ENCODE results near the gene EIF2B1.

EIF2B1 gene

GRCh38 chr12:123655420-123655819 is 21.9 kb upstream of the EIF2B1 start:
- Histone ChIP-seq H3K36me3 (ENCODE audit: control insufficient read depth, insufficient read depth, low read length) (peaks cover 10% of the 10 kb centered on the region), H3K9ac (ENCODE audit: low read length) (no peak overlapping the region), H3K4me3 (ENCODE audit: low read length) (no peak overlapping the region), H3K27me3 (ENCODE audit: control insufficient read depth, insufficient read depth, low read length) (no peaks in the 10 kb centered on the region), H3K4me1 (ENCODE audit: control insufficient read depth, insufficient read depth, low read length) (no peaks in the 10 kb centered on the region), H3K27ac (ENCODE audit: low read depth, low read length) (no peak overlapping the region)

GRCh38 chr12:123654129-123654701 is 20.7 kb upstream of the EIF2B1 start:
- Histone ChIP-seq H3K27ac (ENCODE audit: low read depth, low read length) (no peak overlapping the region), H3K36me3 (ENCODE audit: control insufficient read depth, insufficient read depth, low read length) (peaks cover 10% of the 10 kb centered on the region), H3K4me3 (ENCODE audit: low read length) (no peak overlapping the region), H3K9ac (ENCODE audit: low read length) (no peak overlapping the region), H3K4me1 (ENCODE audit: control insufficient read depth, insufficient read depth, low read length) (no peaks in the 10 kb centered on the region), H3K27me3 (ENCODE audit: control insufficient read depth, insufficient read depth, low read length) (no peaks in the 10 kb centered on the region)

- Histone ChIP-seq H3K4me1 (ENCODE audit: control insufficient read depth, insufficient read depth, low read length) (no peaks in the 10 kb centered on the region), H3K4me3 (ENCODE audit: low read length) (no peak overlapping the region), H3K36me3 (ENCODE audit: control insufficient read depth, insufficient read depth, low read length) (peaks cover 2% of the 10 kb centered on the region), H3K27me3 (ENCODE audit: control insufficient read depth, insufficient read depth, low read length) (no peaks in the 10 kb centered on the region), H3K27ac (ENCODE audit: low read depth, low read length) (no peak overlapping the region), H3K9ac (ENCODE audit: low read length) (no peak overlapping the region)
These were observed 14.9 kb upstream of the EIF2B1 start for GRCh38 chr12:123648401-123648800.

- H3K27ac ChIP-seq (ENCODE audit: low read depth, low read length) = no peak overlapping the region
- no peak overlapping the region for H3K4me3 ChIP-seq (ENCODE audit: low read length)
- no peak overlapping the region for H3K9ac ChIP-seq (ENCODE audit: low read length)
- peaks cover 2% of the 10 kb centered on the region for H3K36me3 ChIP-seq (ENCODE audit: control insufficient read depth, insufficient read depth, low read length)
- H3K4me1 ChIP-seq (ENCODE audit: control insufficient read depth, insufficient read depth, low read length) = no peaks in the 10 kb centered on the region
- H3K27me3 ChIP-seq (ENCODE audit: control insufficient read depth, insufficient read depth, low read length) = no peaks in the 10 kb centered on the region
These were observed 12.4 kb upstream of the EIF2B1 start for GRCh38 chr12:123645878-123646277.

- Histone ChIP-seq H3K36me3 (ENCODE audit: control insufficient read depth, insufficient read depth, low read length) (peaks cover 2% of the 10 kb centered on the region), H3K4me3 (ENCODE audit: low read length) (no peak overlapping the region), H3K27ac (ENCODE audit: low read depth, low read length) (no peak overlapping the region), H3K27me3 (ENCODE audit: control insufficient read depth, insufficient read depth, low read length) (no peaks in the 10 kb centered on the region), H3K4me1 (ENCODE audit: control insufficient read depth, insufficient read depth, low read length) (no peaks in the 10 kb centered on the region), H3K9ac (ENCODE audit: low read length) (no peak overlapping the region)
These were observed 11.9 kb upstream of the EIF2B1 start for GRCh38 chr12:123645380-123645779.

- H3K36me3 ChIP-seq (ENCODE audit: control insufficient read depth, insufficient read depth, low read length) = peaks cover 4% of the 10 kb centered on the region
- no peak overlapping the region for H3K4me3 ChIP-seq (ENCODE audit: low read length)
- no peak overlapping the region for H3K27ac ChIP-seq (ENCODE audit: low read depth, low read length)
- H3K4me1 ChIP-seq (ENCODE audit: control insufficient read depth, insufficient read depth, low read length) = no peaks in the 10 kb centered on the region
- H3K9ac ChIP-seq (ENCODE audit: low read length) = no peak overlapping the region
- H3K27me3 ChIP-seq (ENCODE audit: control insufficient read depth, insufficient read depth, low read length) = no peaks in the 10 kb centered on the region
These were observed 10.4 kb upstream of the EIF2B1 start for GRCh38 chr12:123643911-123644310.

- peaks cover 14% of the 10 kb centered on the region for H3K36me3 ChIP-seq (ENCODE audit: control insufficient read depth, insufficient read depth, low read length)
- H3K27ac ChIP-seq (ENCODE audit: low read depth, low read length) = peak overlapping the region; percentile 91
- H3K4me1 ChIP-seq (ENCODE audit: control insufficient read depth, insufficient read depth, low read length) = peaks cover 11% of the 10 kb centered on the region
- no peaks in the 10 kb centered on the region for H3K27me3 ChIP-seq (ENCODE audit: control insufficient read depth, insufficient read depth, low read length)
- peak overlapping the region; percentile 90 for H3K9ac ChIP-seq (ENCODE audit: low read length)
- H3K4me3 ChIP-seq (ENCODE audit: low read length) = peak overlapping the region; percentile 97
These were observed 666 bp upstream of the EIF2B1 start for GRCh38 chr12:123634142-123634561.

GRCh38 chr12:123621619-123622530 is 11.6 kb downstream of the EIF2B1 start:
- Histone ChIP-seq H3K4me1 (ENCODE audit: control insufficient read depth, insufficient read depth, low read length) (no peaks in the 10 kb centered on the region), H3K27ac (ENCODE audit: low read depth, low read length) (no peak overlapping the region), H3K9ac (ENCODE audit: low read length) (no peak overlapping the region), H3K27me3 (ENCODE audit: control insufficient read depth, insufficient read depth, low read length) (no peaks in the 10 kb centered on the region), H3K4me3 (ENCODE audit: low read length) (no peak overlapping the region), H3K36me3 (ENCODE audit: control insufficient read depth, insufficient read depth, low read length) (peaks cover 45% of the 10 kb centered on the region)

GRCh38 chr12:123621101-123621500 is 12.4 kb downstream of the EIF2B1 start:
- Histone ChIP-seq H3K4me3 (ENCODE audit: low read length) (no peak overlapping the region), H3K36me3 (ENCODE audit: control insufficient read depth, insufficient read depth, low read length) (peaks cover 45% of the 10 kb centered on the region), H3K27ac (ENCODE audit: low read depth, low read length) (no peak overlapping the region), H3K4me1 (ENCODE audit: control insufficient read depth, insufficient read depth, low read length) (no peaks in the 10 kb centered on the region), H3K9ac (ENCODE audit: low read length) (no peak overlapping the region), H3K27me3 (ENCODE audit: control insufficient read depth, insufficient read depth, low read length) (no peaks in the 10 kb centered on the region)

GRCh38 chr12:123617580-123617979 is 15.9 kb downstream of the EIF2B1 start:
- Histone ChIP-seq H3K9ac (ENCODE audit: low read length) (no peak overlapping the region), H3K36me3 (ENCODE audit: control insufficient read depth, insufficient read depth, low read length) (peaks cover 42% of the 10 kb centered on the region), H3K4me3 (ENCODE audit: low read length) (no peak overlapping the region), H3K4me1 (ENCODE audit: control insufficient read depth, insufficient read depth, low read length) (no peaks in the 10 kb centered on the region), H3K27ac (ENCODE audit: low read depth, low read length) (no peak overlapping the region), H3K27me3 (ENCODE audit: control insufficient read depth, insufficient read depth, low read length) (no peaks in the 10 kb centered on the region)

- Histone ChIP-seq H3K27me3 (ENCODE audit: control insufficient read depth, insufficient read depth, low read length) (no peaks in the 10 kb centered on the region), H3K4me3 (ENCODE audit: low read length) (no peak overlapping the region), H3K27ac (ENCODE audit: low read depth, low read length) (no peak overlapping the region), H3K36me3 (ENCODE audit: control insufficient read depth, insufficient read depth, low read length) (peaks cover 39% of the 10 kb centered on the region), H3K4me1 (ENCODE audit: control insufficient read depth, insufficient read depth, low read length) (no peaks in the 10 kb centered on the region), H3K9ac (ENCODE audit: low read length) (no peak overlapping the region)
These were observed 16.3 kb downstream of the EIF2B1 start for GRCh38 chr12:123617144-123617543.

GRCh38 chr12:123614531-123614930 is 19.0 kb downstream of the EIF2B1 start:
- H3K4me3 ChIP-seq (ENCODE audit: low read length) = no peak overlapping the region
- H3K36me3 ChIP-seq (ENCODE audit: control insufficient read depth, insufficient read depth, low read length) = peaks cover 40% of the 10 kb centered on the region
- no peaks in the 10 kb centered on the region for H3K4me1 ChIP-seq (ENCODE audit: control insufficient read depth, insufficient read depth, low read length)
- H3K9ac ChIP-seq (ENCODE audit: low read length) = no peak overlapping the region
- no peaks in the 10 kb centered on the region for H3K27me3 ChIP-seq (ENCODE audit: control insufficient read depth, insufficient read depth, low read length)
- no peak overlapping the region for H3K27ac ChIP-seq (ENCODE audit: low read depth, low read length)

GRCh38 chr12:123614110-123614509 is 19.4 kb downstream of the EIF2B1 start:
- Histone ChIP-seq H3K9ac (ENCODE audit: low read length) (no peak overlapping the region), H3K27ac (ENCODE audit: low read depth, low read length) (no peak overlapping the region)

More at GRCh38 chr12:123614110-123614509, 19.4 kb downstream of the EIF2B1 start:
- Histone ChIP-seq H3K4me1 (ENCODE audit: control insufficient read depth, insufficient read depth, low read length) (no peaks in the 10 kb centered on the region), H3K27me3 (ENCODE audit: control insufficient read depth, insufficient read depth, low read length) (no peaks in the 10 kb centered on the region), H3K36me3 (ENCODE audit: control insufficient read depth, insufficient read depth, low read length) (peaks cover 38% of the 10 kb centered on the region), H3K4me3 (ENCODE audit: low read length) (no peak overlapping the region)
